Measurements from ENCODE around the gene CLIP3. TPM values are rescaled to one million over a fixed set of nuclear protein-coding genes. Genes with fewer than 3 reads are reported as not detected.

The CLIP3 gene
- total RNA-seq, 1 donor from 2014 or later, result 17.9 TPM

- H3K27me3 Mint-ChIP-seq, result no peaks in the 10 kb centered on the region
- H3K36me3 Mint-ChIP-seq (ENCODE audit: insufficient read depth), result peaks cover 1% of the 10 kb centered on the region
- peaks cover 8% of the 10 kb centered on the region for H3K4me1 Mint-ChIP-seq (ENCODE audit: low read depth)
- H3K27ac Mint-ChIP-seq, result no peak overlapping the region
- H3K4me3 Mint-ChIP-seq (ENCODE audit: low read depth), result no peak overlapping the region
- H3K9me3 Mint-ChIP-seq (ENCODE audit: low read depth), result no peaks in the 10 kb centered on the region
- DNase-seq (ENCODE audit: low spot score, unreplicated experiment), result no peak
- TF ChIP-seq CTCF (IDR thresholded peaks at IDR 0.05; ENCODE audit: unreplicated experiment), result no peak
Measured at GRCh38 chr19:36061367-36061766, 28.7 kb upstream of the CLIP3 start.

- no peak for DNase-seq (ENCODE audit: low spot score, unreplicated experiment)
- peak; percentile 49 for TF ChIP-seq CTCF (IDR thresholded peaks at IDR 0.05; ENCODE audit: unreplicated experiment)
- Mint-ChIP-seq H3K4me3 (ENCODE audit: low read depth) (no peak overlapping the region), H3K36me3 (ENCODE audit: insufficient read depth) (peaks cover 1% of the 10 kb centered on the region), H3K9me3 (ENCODE audit: low read depth) (no peaks in the 10 kb centered on the region), H3K27me3 (no peaks in the 10 kb centered on the region), H3K4me1 (ENCODE audit: low read depth) (peaks cover 12% of the 10 kb centered on the region), H3K27ac (no peak overlapping the region)
Measured at GRCh38 chr19:36060430-36060829, 27.8 kb upstream of the CLIP3 start.

- DNase-seq (ENCODE audit: low spot score, unreplicated experiment), result no peak
- Mint-ChIP-seq H3K27ac (no peak overlapping the region), H3K9me3 (ENCODE audit: low read depth) (no peaks in the 10 kb centered on the region), H3K36me3 (ENCODE audit: insufficient read depth) (peaks cover 1% of the 10 kb centered on the region), H3K27me3 (no peaks in the 10 kb centered on the region), H3K4me1 (ENCODE audit: low read depth) (peaks cover 15% of the 10 kb centered on the region), H3K4me3 (ENCODE audit: low read depth) (no peak overlapping the region)
- no peak for TF ChIP-seq CTCF (IDR thresholded peaks at IDR 0.05; ENCODE audit: unreplicated experiment)
Measured at GRCh38 chr19:36059180-36059910, 26.7 kb upstream of the CLIP3 start.

- TF ChIP-seq CTCF (IDR thresholded peaks at IDR 0.05; ENCODE audit: unreplicated experiment), result no peak
- Mint-ChIP-seq H3K9me3 (ENCODE audit: low read depth) (no peaks in the 10 kb centered on the region), H3K4me1 (ENCODE audit: low read depth) (peaks cover 18% of the 10 kb centered on the region), H3K4me3 (ENCODE audit: low read depth) (no peak overlapping the region), H3K27ac (peak overlapping the region; percentile 21), H3K36me3 (ENCODE audit: insufficient read depth) (peaks cover 1% of the 10 kb centered on the region), H3K27me3 (no peaks in the 10 kb centered on the region)
- no peak for DNase-seq (ENCODE audit: low spot score, unreplicated experiment)
Measured at GRCh38 chr19:36058481-36059179, 26.0 kb upstream of the CLIP3 start.

- H3K9me3 Mint-ChIP-seq (ENCODE audit: low read depth), result no peaks in the 10 kb centered on the region
- peak; percentile 92 for DNase-seq (ENCODE audit: low spot score, unreplicated experiment)
- H3K36me3 Mint-ChIP-seq (ENCODE audit: insufficient read depth), result no peaks in the 10 kb centered on the region
- peak within 1 kb of the TSS; percentile 100 for H3K27ac Mint-ChIP-seq
- peak within 1 kb of the TSS; percentile 97 for H3K4me3 Mint-ChIP-seq (ENCODE audit: low read depth)
- H3K4me1 Mint-ChIP-seq (ENCODE audit: low read depth), result peaks cover 24% of the 10 kb centered on the region
- no peaks in the 10 kb centered on the region for H3K27me3 Mint-ChIP-seq
- TF ChIP-seq CTCF (IDR thresholded peaks at IDR 0.05; ENCODE audit: unreplicated experiment), result peak; percentile 0
Measured at GRCh38 chr19:36054733-36055686, 22.3 kb upstream of the CLIP3 start, which contains the start of gene WDR62. WDR62 (plus strand) TSS chr19:36054897; CDS start chr19:36054972, 75 bp downstream.

Measured in progenitor cell of endocrine pancreas (in vitro differentiated cells).